CD8-positive, alpha-beta memory T cell (primary cell): ENCODE data around the gene PDE3B. TPM values are rescaled to one million over a fixed set of nuclear protein-coding genes. Genes with fewer than 3 reads are reported as not detected.
"Not testable (repeated sequence)": the region's sequence is repeated elsewhere in the genome, so short reads cannot be mapped to it uniquely, and the experiment has no call there.

Experiments
- CTCF ChIA-PET: fragments of 350-600 bp; sonication (Branson Sonifier 250); formaldehyde crosslinking; loops from one replicate; lab custom pipeline; 2021; ENCODE audit warnings: antibody characterized with exemption; lab: Charles Lee
- POLR2A ChIA-PET: fragments of 350-600 bp; sonication (Branson Sonifier 250); formaldehyde crosslinking; loops from one replicate; lab custom pipeline; 2021; ENCODE audit warnings: antibody characterized with exemption; lab: Charles Lee
- DNase-seq, 5 donors: peaks; one replicate each; pipeline versions ENCODE4 v3.0.0 to v3.0.0-alpha.2; 2020 to 2022; ENCODE audit warnings: mixed read lengths in 1 of 5
- H3K27ac ChIP-seq: one replicate; pipeline ENCODE4 v1.7.0; 2013; ENCODE audit warnings: low read depth, mild to moderate bottlenecking, low read length, moderate library complexity
- H3K27me3 ChIP-seq: 2 replicates; pipeline ENCODE4 v1.7.0; 2013; ENCODE audit warnings: low read length, mild to moderate bottlenecking; ENCODE audit not compliant: insufficient read depth, poor library complexity, severe bottlenecking
- H3K36me3 ChIP-seq: 2 replicates; pipeline ENCODE4 v1.7.0; 2013; ENCODE audit warnings: mild to moderate bottlenecking, low read length, moderate library complexity; ENCODE audit not compliant: insufficient read depth
- H3K4me1 ChIP-seq: 2 replicates; pipeline ENCODE4 v1.7.0; 2013; ENCODE audit warnings: mild to moderate bottlenecking, low read length, moderate library complexity; ENCODE audit not compliant: insufficient read depth
- H3K4me3 ChIP-seq: 2 replicates; pipeline ENCODE4 v1.7.0; 2013; ENCODE audit warnings: mild to moderate bottlenecking, low read length
- H3K9me3 ChIP-seq: 2 replicates; pipeline ENCODE4 v1.7.0; 2013; ENCODE audit warnings: mild to moderate bottlenecking, low read length
- H3K27ac Mint-ChIP-seq, 8 donors: one replicate each; pipeline ENCODE4 v1.8.0; 2020 to 2021; ENCODE audit warnings: mixed read lengths in 8 of 8, mild to moderate bottlenecking in 6 of 8, inconsistent platforms in 3 of 8, moderate library complexity in 3 of 8
- H3K27me3 Mint-ChIP-seq, 2 donors: one replicate each; pipeline ENCODE4 v1.8.0; 2020 to 2021; ENCODE audit warnings: mixed read lengths in 2 of 2, mild to moderate bottlenecking in 1 of 2, moderate library complexity in 1 of 2
- H3K36me3 Mint-ChIP-seq, 3 donors: one replicate each; pipeline ENCODE4 v1.8.0; 2020 to 2021; ENCODE audit warnings: mixed read lengths in 3 of 3, inconsistent platforms in 1 of 3, mild to moderate bottlenecking in 1 of 3
- H3K4me1 Mint-ChIP-seq, 3 donors: one replicate each; pipeline ENCODE4 v1.8.0; 2020 to 2021; ENCODE audit warnings: mixed read lengths in 3 of 3, inconsistent platforms in 1 of 3, mild to moderate bottlenecking in 1 of 3
- H3K4me3 Mint-ChIP-seq, 7 donors: one replicate each; pipeline ENCODE4 v1.8.0; 2020 to 2021; ENCODE audit warnings: mixed read lengths in 7 of 7, mild to moderate bottlenecking in 6 of 7, moderate library complexity in 4 of 7, inconsistent platforms in 2 of 7
- H3K9me3 Mint-ChIP-seq, 5 donors: one replicate each; pipeline ENCODE4 v1.8.0; 2020 to 2022; ENCODE audit warnings: mixed read lengths in 5 of 5, mild to moderate bottlenecking in 3 of 5, moderate library complexity in 2 of 5, inconsistent platforms in 1 of 5
- polyA plus RNA-seq: library from polyadenylated mRNA; unstranded; fragments of 300-500 nt; fragmentation: Illumina TruSeq; gene quantifications from one replicate; pipeline ENCODE4 v1.2.3, GENCODE V29; 2021
- total RNA-seq, 2 experiments: library from RNA; stranded (reverse); gene quantifications; one replicate each; pipeline ENCODE4 v1.2.3, GENCODE V29; 2021

The PDE3B gene
- total and polyA plus RNA-seq, 3 experiments from 2014 or later, result 39.8 to 47.2 (median 47.0) TPM

DNA sequence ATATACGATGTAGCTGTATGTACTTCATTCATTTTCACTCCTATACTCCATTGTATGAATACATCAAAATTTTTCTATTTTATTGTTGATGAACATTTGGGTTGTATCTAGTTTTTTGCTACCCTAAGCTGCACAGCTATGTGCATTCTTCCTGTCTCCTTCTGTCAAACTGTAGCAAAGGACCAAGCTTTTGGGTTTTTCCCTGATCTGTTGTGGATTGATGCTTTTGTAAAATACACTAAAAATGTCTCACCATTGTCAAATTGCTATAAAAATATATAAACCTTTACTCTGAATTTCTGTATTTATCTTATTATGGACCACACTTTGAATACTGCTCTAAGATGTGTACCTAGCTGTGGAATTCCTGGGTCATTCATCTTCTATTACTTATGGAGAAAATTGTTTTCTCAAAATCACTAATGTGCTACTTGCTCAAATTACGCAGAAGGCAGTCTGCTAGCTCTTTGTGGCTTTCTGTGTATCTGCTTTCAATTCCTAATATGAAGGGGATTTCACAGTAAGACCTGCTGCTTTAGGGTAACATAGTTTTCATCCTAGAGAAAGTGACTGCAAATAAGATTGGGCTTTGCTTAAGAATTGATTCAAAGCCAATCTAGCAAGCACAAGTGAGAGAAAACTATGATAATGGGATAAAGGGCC lies 125.1 kb downstream of the PDE3B start:
- H3K27me3 ChIP-seq, result no peaks in the 10 kb centered on the region
- no peak overlapping the region for H3K27ac ChIP-seq
- CTCF ChIA-PET, result interaction anchor here (1.5 kb wide), 1 partner anchor 79 kb away, joined by 3 read pairs; no protein-coding TSS in a partner anchor
- H3K9me3 ChIP-seq, result no peaks in the 10 kb centered on the region
- H3K36me3 ChIP-seq, result no peaks in the 10 kb centered on the region
- DNase-seq, result peak in 1 of 5 donors; percentile 61
- peaks cover 56% of the 10 kb centered on the region for H3K4me1 ChIP-seq
- H3K27ac Mint-ChIP-seq, result peak overlapping the region; percentile 14 to 90 (median 66)
- POLR2A ChIA-PET, result no interaction called here
- H3K27me3 Mint-ChIP-seq, result no peaks in the 10 kb centered on the region
- peaks cover 44 to 63% (median 47%) of the 10 kb centered on the region in 3 donors for H3K4me1 Mint-ChIP-seq
- H3K4me3 Mint-ChIP-seq, result peak overlapping the region in 5 of 7 donors; percentile 10 to 33 (median 20)
- H3K4me3 ChIP-seq, result no peak overlapping the region
- H3K9me3 Mint-ChIP-seq, result no peaks in the 10 kb centered on the region
- H3K36me3 Mint-ChIP-seq, result peaks cover 0 to 7% (median 0%) of the 10 kb centered on the region in 3 donors

DNA sequence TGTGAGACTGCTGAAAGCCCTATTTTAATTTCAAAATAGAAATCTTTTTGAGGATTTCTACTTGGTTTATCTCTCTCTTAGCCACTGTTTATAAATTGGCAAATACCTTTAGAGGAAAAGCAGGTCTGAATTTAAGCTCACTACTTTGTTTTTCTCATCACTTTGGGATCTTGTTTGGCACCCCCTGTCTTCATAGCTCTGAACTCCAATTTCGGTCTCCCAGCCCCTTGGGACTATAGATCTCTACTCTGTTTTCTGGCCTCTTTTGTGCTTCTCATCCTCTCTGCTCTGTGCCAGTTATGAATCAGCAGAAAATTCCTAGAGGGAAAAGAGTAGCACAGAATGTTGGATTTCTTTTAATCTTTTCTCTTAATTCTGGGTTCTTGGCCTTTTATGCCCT lies 130.2 kb downstream of the PDE3B start:
- Histone ChIP-seq H3K4me3 (no peak overlapping the region), H3K36me3 (no peaks in the 10 kb centered on the region), H3K27me3 (no peaks in the 10 kb centered on the region), H3K9me3 (no peaks in the 10 kb centered on the region), H3K4me1 (peaks cover 25% of the 10 kb centered on the region), H3K27ac (no peak overlapping the region)
- DNase-seq, result no peak
- peaks cover 10 to 40% (median 10%) of the 10 kb centered on the region in 3 donors for H3K36me3 Mint-ChIP-seq
- no peak overlapping the region for H3K4me3 Mint-ChIP-seq
- ChIA-PET POLR2A (no interaction called here), CTCF (interaction anchor here (1.0 to 1.2 kb wide), 2 partner anchors 9 to 18 kb away, joined by 3 read pairs; no protein-coding TSS in a partner anchor)
- peak overlapping the region in 3 of 8 donors; percentile 14 to 82 (median 44) for H3K27ac Mint-ChIP-seq
- peaks cover 32 to 64% (median 50%) of the 10 kb centered on the region in 3 donors for H3K4me1 Mint-ChIP-seq
- H3K27me3 Mint-ChIP-seq, result no peaks in the 10 kb centered on the region
- H3K9me3 Mint-ChIP-seq, result peaks cover 0 to 2% (median 0%) of the 10 kb centered on the region in 5 donors

DNA sequence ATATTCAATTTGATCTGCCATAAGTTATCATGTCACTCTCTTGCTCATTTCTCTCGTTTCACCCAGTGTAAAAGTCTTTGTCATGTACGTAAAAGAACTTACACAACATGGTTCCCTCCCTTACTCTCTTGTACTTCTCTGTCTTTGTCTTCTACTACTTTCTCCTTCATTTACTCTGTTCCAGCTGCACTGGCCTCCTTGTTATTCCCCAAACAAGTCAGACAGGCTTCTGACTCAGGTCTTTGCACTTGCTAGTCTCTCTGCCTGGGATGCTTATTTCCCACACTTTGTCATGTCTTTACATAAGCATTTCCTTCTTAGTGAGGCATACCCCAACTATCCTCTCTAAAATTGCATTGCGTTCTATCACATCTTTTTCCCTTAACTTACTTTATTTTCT lies 131.1 kb downstream of the PDE3B start:
- no peak for DNase-seq
- Histone ChIP-seq H3K9me3 (no peaks in the 10 kb centered on the region), H3K4me1 (peaks cover 19% of the 10 kb centered on the region), H3K4me3 (no peak overlapping the region), H3K36me3 (no peaks in the 10 kb centered on the region), H3K27ac (no peak overlapping the region), H3K27me3 (no peaks in the 10 kb centered on the region)
- peaks cover 10 to 46% (median 15%) of the 10 kb centered on the region in 3 donors for H3K36me3 Mint-ChIP-seq
- H3K9me3 Mint-ChIP-seq, result peaks cover 0 to 2% (median 0%) of the 10 kb centered on the region in 5 donors
- H3K27me3 Mint-ChIP-seq, result no peaks in the 10 kb centered on the region
- H3K27ac Mint-ChIP-seq, result peak overlapping the region in 4 of 8 donors; percentile 2 to 33 (median 16)
- CTCF ChIA-PET, result interaction anchor here (1.0 kb wide), 1 partner anchor 41 kb away, joined by 3 read pairs; no protein-coding TSS in a partner anchor
- POLR2A ChIA-PET, result no interaction called here
- H3K4me1 Mint-ChIP-seq, result peaks cover 23 to 62% (median 46%) of the 10 kb centered on the region in 3 donors
- no peak overlapping the region for H3K4me3 Mint-ChIP-seq

DNA sequence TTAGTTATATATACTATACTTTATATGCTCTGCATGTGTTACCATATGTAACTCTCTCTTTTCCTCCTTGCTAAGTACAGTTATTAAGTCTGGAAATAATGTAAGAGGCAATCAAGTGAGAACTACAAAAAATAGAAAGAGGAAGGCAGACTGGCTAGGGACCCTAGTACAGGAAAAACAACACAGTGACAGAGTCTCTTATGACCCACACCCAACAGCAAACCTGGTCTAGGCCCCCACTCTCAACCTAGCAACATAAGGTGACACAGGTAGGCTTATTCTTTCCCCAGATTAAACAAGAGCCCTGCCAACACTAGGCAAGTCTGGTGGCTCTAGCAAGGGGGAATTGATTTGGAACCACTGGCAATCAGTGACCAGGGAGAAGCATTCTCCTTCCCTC lies 132.3 kb downstream of the PDE3B start:
- peaks cover 14 to 54% (median 34%) of the 10 kb centered on the region in 3 donors for H3K4me1 Mint-ChIP-seq
- H3K27ac Mint-ChIP-seq, result peak overlapping the region in 1 of 8 donors; percentile 36
- H3K27me3 ChIP-seq, result no peaks in the 10 kb centered on the region
- H3K36me3 ChIP-seq, result no peaks in the 10 kb centered on the region
- H3K27ac ChIP-seq, result no peak overlapping the region
- ChIA-PET POLR2A (no interaction called here), CTCF (interaction anchor here (1.0 kb wide), 1 partner anchor 40 kb away, joined by 3 read pairs; no protein-coding TSS in a partner anchor)
- H3K9me3 Mint-ChIP-seq, result peaks cover 0 to 2% (median 0%) of the 10 kb centered on the region in 5 donors
- no peak for DNase-seq
- H3K9me3 ChIP-seq, result no peaks in the 10 kb centered on the region
- peaks cover 12 to 52% (median 17%) of the 10 kb centered on the region in 3 donors for H3K36me3 Mint-ChIP-seq
- peaks cover 11% of the 10 kb centered on the region for H3K4me1 ChIP-seq
- H3K4me3 ChIP-seq, result no peak overlapping the region
- H3K4me3 Mint-ChIP-seq, result no peak overlapping the region
- H3K27me3 Mint-ChIP-seq, result no peaks in the 10 kb centered on the region

DNA sequence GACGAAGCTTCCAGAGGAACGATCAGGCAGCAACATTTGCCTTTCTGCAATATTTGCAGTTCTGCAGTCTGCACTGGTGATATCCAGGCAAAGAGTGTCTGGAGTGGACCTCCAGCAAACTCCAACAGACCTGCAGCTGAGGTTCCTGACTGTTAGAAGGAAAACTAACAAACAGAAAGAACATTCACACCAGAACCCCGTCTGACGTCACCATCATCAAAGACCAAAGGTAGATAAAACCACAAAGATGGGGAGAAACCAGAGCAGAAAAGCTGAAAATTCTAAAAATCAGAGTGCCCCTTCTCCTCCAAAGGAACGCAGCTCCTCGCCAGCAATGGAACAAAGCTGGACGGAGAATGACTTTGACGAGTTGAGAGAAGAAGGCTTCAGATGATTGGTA lies 134.9 kb downstream of the PDE3B start:
- peaks cover 12 to 57% (median 36%) of the 10 kb centered on the region in 3 donors for H3K4me1 Mint-ChIP-seq
- CTCF ChIA-PET, result interaction anchor here (1.0 kb wide), 1 partner anchor 108 kb away, joined by 3 read pairs; no protein-coding TSS in a partner anchor
- POLR2A ChIA-PET, H3K9me3 Mint-ChIP-seq, H3K27me3 Mint-ChIP-seq, H3K27ac ChIP-seq, H3K36me3 ChIP-seq, H3K4me3 ChIP-seq, H3K27me3 ChIP-seq, H3K4me3 Mint-ChIP-seq, H3K4me1 ChIP-seq, H3K9me3 ChIP-seq: not testable (repeated sequence)
- peak overlapping the region in 1 of 8 donors; percentile 4 for H3K27ac Mint-ChIP-seq
- DNase-seq, result peak in 1 of 5 donors; percentile 52
- peaks cover 12 to 53% (median 24%) of the 10 kb centered on the region in 3 donors for H3K36me3 Mint-ChIP-seq

DNA sequence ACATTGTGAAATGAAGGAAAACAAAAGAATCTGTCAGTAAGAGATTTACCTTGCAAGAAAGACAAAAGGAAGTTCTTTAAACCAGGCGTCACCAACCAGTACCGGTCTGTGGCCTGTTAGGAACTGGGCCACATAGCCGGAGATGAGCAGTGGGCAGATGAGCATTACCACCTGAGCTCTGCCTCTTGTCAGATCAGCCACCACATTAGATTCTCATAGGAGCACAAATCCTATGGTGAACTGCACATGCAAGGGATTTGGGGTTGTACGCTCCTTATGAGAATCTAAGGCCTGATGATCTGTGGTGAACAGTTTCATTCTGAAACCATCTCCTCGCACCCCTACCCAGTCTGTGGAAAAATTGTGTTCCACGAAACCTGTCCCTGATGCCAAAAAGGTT lies 140.2 kb downstream of the PDE3B start:
- no peak overlapping the region for H3K27ac ChIP-seq
- Mint-ChIP-seq H3K9me3 (peaks cover 0 to 7% (median 1%) of the 10 kb centered on the region in 5 donors), H3K36me3 (peaks cover 2 to 30% (median 14%) of the 10 kb centered on the region in 3 donors), H3K27ac (peak overlapping the region; percentile 48 to 97 (median 90)), H3K4me1 (peaks cover 18 to 43% (median 28%) of the 10 kb centered on the region in 3 donors), H3K4me3 (peak overlapping the region in 6 of 7 donors; percentile 7 to 74 (median 48)), H3K27me3 (no peaks in the 10 kb centered on the region)
- no peak for DNase-seq
- H3K4me3 ChIP-seq, result no peak overlapping the region
- peaks cover 4% of the 10 kb centered on the region for H3K4me1 ChIP-seq
- no peaks in the 10 kb centered on the region for H3K27me3 ChIP-seq
- H3K9me3 ChIP-seq, result no peaks in the 10 kb centered on the region
- H3K36me3 ChIP-seq, result no peaks in the 10 kb centered on the region
- CTCF ChIA-PET, result interaction anchor here (1.4 kb wide), 1 partner anchor 123 kb away, joined by 3 read pairs; no protein-coding TSS in a partner anchor
- POLR2A ChIA-PET, result no interaction called here

DNA sequence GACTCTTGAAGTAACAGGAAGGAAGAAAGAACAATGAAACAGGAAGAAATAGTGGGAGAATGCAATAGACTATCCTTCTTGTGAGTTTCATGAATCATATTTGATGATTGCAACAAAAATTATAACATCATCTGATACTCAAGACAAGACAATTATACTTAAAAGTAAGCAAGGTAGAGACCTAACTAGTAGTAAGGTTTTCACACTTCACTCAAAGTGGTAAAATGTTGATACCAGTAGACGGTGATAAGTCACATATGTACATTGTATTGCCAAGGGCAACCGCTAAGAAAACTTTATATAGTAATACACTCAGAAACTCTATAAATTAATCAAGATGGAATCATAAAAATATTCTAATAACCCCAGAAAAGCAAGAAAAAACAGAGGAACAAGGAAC lies 140.6 kb downstream of the PDE3B start:
- Histone ChIP-seq H3K4me3 (no peak overlapping the region), H3K9me3 (no peaks in the 10 kb centered on the region), H3K4me1 (peaks cover 4% of the 10 kb centered on the region), H3K36me3 (no peaks in the 10 kb centered on the region), H3K27ac (no peak overlapping the region), H3K27me3 (no peaks in the 10 kb centered on the region)
- peak overlapping the region in 5 of 7 donors; percentile 7 to 74 (median 45) for H3K4me3 Mint-ChIP-seq
- peaks cover 2 to 30% (median 9%) of the 10 kb centered on the region in 3 donors for H3K36me3 Mint-ChIP-seq
- ChIA-PET POLR2A (no interaction called here), CTCF (no interaction called here)
- DNase-seq, result no peak
- H3K4me1 Mint-ChIP-seq, result peaks cover 18 to 42% (median 24%) of the 10 kb centered on the region in 3 donors
- peak overlapping the region; percentile 43 to 97 (median 84) for H3K27ac Mint-ChIP-seq
- peaks cover 0 to 7% (median 1%) of the 10 kb centered on the region in 5 donors for H3K9me3 Mint-ChIP-seq
- no peaks in the 10 kb centered on the region for H3K27me3 Mint-ChIP-seq
